Stimulated activated naive CD8-positive, alpha-beta T cell treated with anti-CD3 and anti-CD28 coated beads, Interleukin-15, amount 100 ng/mL, for 72 hours (primary cell): Measurements from ENCODE around the gene FHL5.

Experiments used
- ATAC-seq: fragments of 150-1000 bp; cut with Tn5 transposase; 2 replicates; pipeline ENCODE4 v1.10.0; 2021; ENCODE audit warnings: mild to moderate bottlenecking, moderate library complexity
- DNase-seq, 2 donors: peaks; one replicate each; pipeline ENCODE4 v3.0.0; 2021 to 2022
- H3K27ac Mint-ChIP-seq, 2 donors: one replicate each; pipeline ENCODE4 v1.8.0; 2022; ENCODE audit warnings: mild to moderate bottlenecking in 2 of 2, mixed read lengths in 2 of 2, moderate library complexity in 2 of 2
- H3K27me3 Mint-ChIP-seq: one replicate; pipeline ENCODE4 v1.8.0; 2022; ENCODE audit warnings: mixed read lengths
- H3K4me1 Mint-ChIP-seq: one replicate; pipeline ENCODE4 v1.8.0; 2022; ENCODE audit warnings: mild to moderate bottlenecking, mixed read lengths
- H3K4me3 Mint-ChIP-seq, 2 donors: one replicate each; pipeline ENCODE4 v1.8.0; 2022; ENCODE audit warnings: mild to moderate bottlenecking in 2 of 2, mixed read lengths in 2 of 2, moderate library complexity in 1 of 2
- H3K9me3 Mint-ChIP-seq, 2 donors: one replicate each; pipeline ENCODE4 v1.8.0; 2022; ENCODE audit warnings: mixed read lengths in 2 of 2

FHL5 gene

DNA sequence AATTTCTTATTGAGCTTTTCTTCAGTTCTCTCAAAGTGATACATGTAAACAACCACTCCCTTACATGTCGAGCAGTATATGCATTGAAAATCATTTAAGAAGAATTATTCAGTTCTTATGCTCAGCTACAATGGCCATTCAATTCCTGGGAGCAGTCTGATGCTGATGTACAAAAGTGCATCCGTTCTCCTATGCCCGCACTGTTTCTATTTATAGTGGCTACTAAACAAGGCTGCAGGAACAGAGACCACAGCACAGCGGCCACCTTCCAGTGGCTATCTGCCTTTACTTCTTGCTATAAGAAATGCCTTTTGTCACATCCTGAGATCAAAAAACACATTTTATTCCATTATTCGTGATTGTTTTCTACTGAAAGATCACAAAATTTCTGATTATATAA is 82.2 kb downstream of the FHL5 start:
- Mint-ChIP-seq H3K4me3 (no peak overlapping the region), H3K27me3 (peaks cover 35% of the 10 kb centered on the region), H3K9me3 (no peaks in the 10 kb centered on the region), H3K4me1 (no peaks in the 10 kb centered on the region), H3K27ac (no peak overlapping the region)
- ATAC-seq, result no peak
- no peak for DNase-seq

- Mint-ChIP-seq H3K27me3 (peaks cover 30% of the 10 kb centered on the region), H3K4me1 (peaks cover 7% of the 10 kb centered on the region), H3K27ac (no peak overlapping the region), H3K4me3 (no peak overlapping the region), H3K9me3 (no peaks in the 10 kb centered on the region)
- DNase-seq, result no peak
- ATAC-seq, result no peak
Observed at GRCh38 chr6:96649926-96650325, 87.0 kb downstream of the FHL5 start.

DNA sequence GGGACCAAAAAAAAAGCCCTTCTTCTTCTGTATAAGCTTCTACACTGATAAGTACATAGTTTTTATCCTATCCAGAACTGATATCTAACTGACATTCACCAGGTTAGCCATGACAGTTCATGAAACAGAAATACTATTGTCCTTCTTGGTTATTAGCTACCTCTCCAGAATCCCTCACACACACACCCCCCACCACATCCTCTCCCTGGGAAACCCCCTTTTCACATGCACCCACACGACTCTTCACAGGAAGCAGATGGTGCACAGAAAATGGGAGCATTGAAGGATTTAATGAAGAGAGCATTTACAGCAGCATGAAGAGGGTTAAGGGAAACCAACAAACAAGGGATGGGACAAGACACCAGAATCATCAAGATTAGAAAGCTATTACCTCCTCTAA is 88.9 kb downstream of the FHL5 start:
- no peak overlapping the region for H3K27ac Mint-ChIP-seq
- H3K4me1 Mint-ChIP-seq, result peaks cover 7% of the 10 kb centered on the region
- no peaks in the 10 kb centered on the region for H3K9me3 Mint-ChIP-seq
- no peak overlapping the region for H3K4me3 Mint-ChIP-seq
- ATAC-seq (peak; percentile 87), DNase-seq (peak in 1 of 2 donors; percentile 19)
- H3K27me3 Mint-ChIP-seq, result peaks cover 23% of the 10 kb centered on the region

GRCh38 chr6:96652552-96652951 is 89.6 kb downstream of the FHL5 start:
- ATAC-seq (no peak), DNase-seq (no peak)
- Mint-ChIP-seq H3K9me3 (no peaks in the 10 kb centered on the region), H3K27ac (no peak overlapping the region), H3K4me3 (no peak overlapping the region), H3K4me1 (peaks cover 7% of the 10 kb centered on the region), H3K27me3 (peaks cover 30% of the 10 kb centered on the region)

- Mint-ChIP-seq H3K4me3 (no peak overlapping the region), H3K9me3 (no peaks in the 10 kb centered on the region), H3K27ac (no peak overlapping the region), H3K4me1 (peaks cover 7% of the 10 kb centered on the region), H3K27me3 (peaks cover 34% of the 10 kb centered on the region)
- no peak for DNase-seq
- ATAC-seq, result no peak
Observed at GRCh38 chr6:96653181-96653580, 90.3 kb downstream of the FHL5 start.

GRCh38 chr6:96656567-96656966 is 93.6 kb downstream of the FHL5 start:
- no peak for ATAC-seq
- Mint-ChIP-seq H3K27ac (no peak overlapping the region), H3K9me3 (peaks cover 0 to 8% of the 10 kb centered on the region in 2 donors), H3K4me1 (peaks cover 7% of the 10 kb centered on the region), H3K27me3 (peaks cover 53% of the 10 kb centered on the region), H3K4me3 (no peak overlapping the region)
- DNase-seq, result no peak

DNA sequence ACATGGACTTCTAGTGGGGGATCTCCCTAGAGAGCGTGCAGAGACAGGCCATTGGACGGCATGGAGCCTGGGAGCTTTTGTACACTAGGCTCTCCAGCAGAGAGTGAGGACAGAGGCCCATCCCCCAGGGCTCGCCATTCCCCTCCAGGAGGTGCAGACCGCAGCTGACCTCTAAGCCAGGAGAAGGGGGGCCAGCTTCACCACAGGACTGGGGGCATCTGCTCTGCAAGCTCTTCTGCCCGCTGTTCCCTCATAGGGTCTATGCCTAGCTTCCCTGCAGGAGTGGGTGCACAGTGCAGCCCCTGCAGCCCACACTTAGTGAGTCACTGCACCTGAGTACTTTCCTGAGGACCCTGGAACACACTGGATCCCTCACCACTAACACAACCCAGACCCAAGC is 94.4 kb downstream of the FHL5 start:
- Mint-ChIP-seq H3K27me3 (peaks cover 58% of the 10 kb centered on the region), H3K4me3 (no peak overlapping the region), H3K27ac (no peak overlapping the region), H3K9me3 (peaks cover 0 to 11% of the 10 kb centered on the region in 2 donors), H3K4me1 (no peaks in the 10 kb centered on the region)
- DNase-seq (no peak), ATAC-seq (peak; percentile 20)

GRCh38 chr6:96659084-96659845 is 96.3 kb downstream of the FHL5 start:
- peaks cover 54% of the 10 kb centered on the region for H3K27me3 Mint-ChIP-seq

More at GRCh38 chr6:96659084-96659845, 96.3 kb downstream of the FHL5 start:
- Mint-ChIP-seq H3K9me3 (peaks cover 0 to 21% of the 10 kb centered on the region in 2 donors), H3K27ac (no peak overlapping the region), H3K4me1 (no peaks in the 10 kb centered on the region), H3K4me3 (no peak overlapping the region)
- DNase-seq (no peak), ATAC-seq (no peak)
